Mesenchymal stem cell (in vitro differentiated cells and primary cell): Measurements from ENCODE around the gene MAP7D1.
A peak's percentile ranks its signal among the peaks of the same experiment; 100 is the strongest.

ENCODE experiments used
- DNase-seq: peaks from one replicate; pipeline ENCODE4 v3.0.0-alpha.2; 2013
- H2AFZ ChIP-seq: one replicate; pipeline ENCODE4 v1.6.1; 2013; ENCODE audit warnings: low read depth, mild to moderate bottlenecking, control low read depth, inconsistent platforms, low read length, moderate library complexity
- H2AK5ac ChIP-seq: 2 replicates; pipeline ENCODE4 v1.6.1; 2013; ENCODE audit warnings: low read length, moderate library complexity, mild to moderate bottlenecking, inconsistent platforms; ENCODE audit not compliant: severe bottlenecking
- H2BK120ac ChIP-seq: one replicate; pipeline ENCODE4 v1.6.1; 2013; ENCODE audit warnings: low read depth, mild to moderate bottlenecking, inconsistent platforms, low read length, moderate library complexity
- H2BK12ac ChIP-seq, 2 experiments: one replicate each; pipeline ENCODE4 v1.6.1; 2013; ENCODE audit warnings: inconsistent platforms in 2 of 2, low read length in 2 of 2, mild to moderate bottlenecking in 2 of 2, moderate library complexity in 2 of 2, control low read depth in 1 of 2
- H2BK15ac ChIP-seq: one replicate; pipeline ENCODE4 v1.6.1; 2013; ENCODE audit warnings: mild to moderate bottlenecking, low read depth, inconsistent platforms; ENCODE audit not compliant: poor library complexity, severe bottlenecking
- H2BK5ac ChIP-seq: 2 replicates; pipeline ENCODE4 v1.6.1; 2013; ENCODE audit warnings: low read depth, mild to moderate bottlenecking, low read length, control low read depth, inconsistent platforms; ENCODE audit not compliant: poor library complexity, severe bottlenecking
- H3K14ac ChIP-seq, 2 experiments: one replicate each; pipeline ENCODE4 v1.6.1; 2013; ENCODE audit warnings: inconsistent platforms in 2 of 2, low read length in 2 of 2, control low read depth in 1 of 2, mild to moderate bottlenecking in 1 of 2, moderate library complexity in 1 of 2
- H3K18ac ChIP-seq, 2 experiments: one replicate each; pipeline ENCODE4 v1.6.1; 2013; ENCODE audit warnings: inconsistent platforms in 2 of 2, low read length in 2 of 2, control low read depth in 1 of 2, low read depth in 1 of 2, mild to moderate bottlenecking in 1 of 2
- H3K23ac ChIP-seq, 2 experiments: one replicate each; pipeline ENCODE4 v1.6.1; 2013; ENCODE audit warnings: inconsistent platforms in 2 of 2, low read length in 2 of 2, mild to moderate bottlenecking in 2 of 2, moderate library complexity in 2 of 2, control low read depth in 1 of 2
- H3K27ac ChIP-seq: 2 replicates; pipeline ENCODE4 v1.5.1; 2013; ENCODE audit warnings: mild to moderate bottlenecking, moderate library complexity, low read length, control low read depth, inconsistent platforms; ENCODE audit not compliant: poor library complexity, severe bottlenecking
- H3K27me3 ChIP-seq, 2 experiments: 2 replicates each; pipeline versions ENCODE4 v1.6.1 to v1.7.0; 2013; ENCODE audit warnings: low read length in 2 of 2, mild to moderate bottlenecking in 2 of 2, moderate library complexity in 2 of 2, control low read depth in 1 of 2, inconsistent platforms in 1 of 2; ENCODE audit not compliant: control insufficient read depth in 1 of 2, insufficient read depth in 1 of 2
- H3K36me3 ChIP-seq, 2 experiments: 2 replicates each; pipeline versions ENCODE4 v1.6.1 to v1.7.0; 2013; ENCODE audit warnings: low read length in 2 of 2, control low read depth in 1 of 2, inconsistent platforms in 1 of 2, low read depth in 1 of 2, mild to moderate bottlenecking in 1 of 2; ENCODE audit not compliant: insufficient read depth in 2 of 2, control insufficient read depth in 1 of 2
- H3K4ac ChIP-seq, 2 experiments: one replicate each; pipeline ENCODE4 v1.6.1; 2013; ENCODE audit warnings: inconsistent platforms in 2 of 2, low read length in 2 of 2, mild to moderate bottlenecking in 2 of 2, moderate library complexity in 2 of 2, control low read depth in 1 of 2, low read depth in 1 of 2
- H3K4me1 ChIP-seq: 2 replicates; pipeline ENCODE4 v1.6.1; 2013; ENCODE audit warnings: low read depth, low read length, control low read depth; ENCODE audit not compliant: control insufficient read depth, insufficient read depth
- H3K4me2 ChIP-seq: 2 replicates; pipeline ENCODE4 v1.6.1; 2013; ENCODE audit warnings: low read length, mild to moderate bottlenecking, inconsistent platforms; ENCODE audit not compliant: poor library complexity, severe bottlenecking
- H3K4me3 ChIP-seq, 2 experiments: 2 replicates each; pipeline versions ENCODE4 v1.5.1 to v1.7.0; 2013; ENCODE audit warnings: low read length in 2 of 2, mild to moderate bottlenecking in 2 of 2, control low read depth in 1 of 2, low read depth in 1 of 2; ENCODE audit not compliant: insufficient read depth in 1 of 2
- H3K79me1 ChIP-seq: replicated peaks from 2 replicates; pipeline ENCODE4 v1.6.1; 2013; ENCODE audit warnings: mild to moderate bottlenecking, control low read depth, low read length, inconsistent platforms; ENCODE audit not compliant: poor library complexity, severe bottlenecking
- H3K9ac ChIP-seq: 2 replicates; pipeline ENCODE4 v1.7.0; 2013; ENCODE audit warnings: mild to moderate bottlenecking, low read length, moderate library complexity
- H3K9me3 ChIP-seq: 2 replicates; pipeline ENCODE4 v1.7.0; 2013; ENCODE audit warnings: mild to moderate bottlenecking, low read length; ENCODE audit not compliant: control insufficient read depth
- H4K8ac ChIP-seq: one replicate; pipeline ENCODE4 v1.6.1; 2013; ENCODE audit warnings: inconsistent platforms, mild to moderate bottlenecking, low read length, moderate library complexity
- H4K91ac ChIP-seq: one replicate; pipeline ENCODE4 v1.6.1; 2013; ENCODE audit warnings: mild to moderate bottlenecking, low read length, inconsistent platforms
- WGBS: methylation state at CpG from one replicate; pipeline ENCODE4 v1.1.7; 2013; ENCODE audit warnings: mixed read lengths; 5-methylcytosine and 5-hydroxymethylcytosine counted together

MAP7D1 gene

GRCh38 chr1:36176106-36176949 lies 20.4 kb downstream of the MAP7D1 start:
- H3K27me3 ChIP-seq: no peaks in the 10 kb centered on the region
- no peak overlapping the region for H3K14ac ChIP-seq
- H3K23ac ChIP-seq: no peak overlapping the region
- no peak overlapping the region for H2AK5ac ChIP-seq
- peaks cover 25% of the 10 kb centered on the region for H3K4me1 ChIP-seq
- H3K27ac ChIP-seq: no peak overlapping the region
- no peak overlapping the region for H3K4me2 ChIP-seq
- no peak overlapping the region for H3K4me3 ChIP-seq
- peak overlapping the region; percentile 74 for H2BK15ac ChIP-seq
- peak overlapping the region; percentile 72 for H3K9ac ChIP-seq
- no peak overlapping the region for H2AFZ ChIP-seq
- H2BK12ac ChIP-seq: no peak overlapping the region
- H3K36me3 ChIP-seq: peaks cover 94 to 96% of the 10 kb centered on the region in 2 experiments
- no peaks in the 10 kb centered on the region for H3K9me3 ChIP-seq
- no peak overlapping the region for H3K18ac ChIP-seq
- H4K8ac ChIP-seq: peak overlapping the region; percentile 5
- no peak overlapping the region for H2BK120ac ChIP-seq
- H3K4ac ChIP-seq: no peak overlapping the region
- no peak overlapping the region for H2BK5ac ChIP-seq
- H4K91ac ChIP-seq: no peak overlapping the region
- no peak for DNase-seq
- 80% methylated on average over 65 of the region's 76 CpGs for WGBS
- H3K79me1 ChIP-seq: peaks cover 23% of the 10 kb centered on the region

- WGBS: 80% methylated on average over 28 of the region's 33 CpGs
- peaks cover 90 to 96% of the 10 kb centered on the region in 2 experiments for H3K36me3 ChIP-seq
- H3K9ac ChIP-seq: no peak overlapping the region
- H3K18ac ChIP-seq: no peak overlapping the region
- H3K9me3 ChIP-seq: no peaks in the 10 kb centered on the region
- no peak overlapping the region for H2BK12ac ChIP-seq
- H2AK5ac ChIP-seq: no peak overlapping the region
- H3K4me3 ChIP-seq: no peak overlapping the region
- H3K27me3 ChIP-seq: no peaks in the 10 kb centered on the region
- no peak overlapping the region for H3K4me2 ChIP-seq
- H3K4me1 ChIP-seq: peaks cover 18% of the 10 kb centered on the region
- H3K4ac ChIP-seq: no peak overlapping the region
- H2AFZ ChIP-seq: no peak overlapping the region
- no peak overlapping the region for H2BK5ac ChIP-seq
- peaks cover 23% of the 10 kb centered on the region for H3K79me1 ChIP-seq
- no peak overlapping the region for H4K8ac ChIP-seq
- no peak overlapping the region for H3K27ac ChIP-seq
- no peak overlapping the region for H4K91ac ChIP-seq
- no peak for DNase-seq
- H3K14ac ChIP-seq: no peak overlapping the region
- no peak overlapping the region for H2BK15ac ChIP-seq
- H3K23ac ChIP-seq: no peak overlapping the region
- no peak overlapping the region for H2BK120ac ChIP-seq
Observed at GRCh38 chr1:36177589-36178431, 21.9 kb downstream of the MAP7D1 start.

- H3K4me3 ChIP-seq: no peak overlapping the region
- no peak overlapping the region for H3K18ac ChIP-seq
- WGBS: 78% methylated on average over 62 of the region's 62 CpGs
- H3K36me3 ChIP-seq: peaks cover 87 to 92% of the 10 kb centered on the region in 2 experiments
- no peak overlapping the region for H4K91ac ChIP-seq
- no peak overlapping the region for H2BK15ac ChIP-seq
- no peak overlapping the region for H2AFZ ChIP-seq
- DNase-seq: no peak
- no peak overlapping the region for H3K27ac ChIP-seq
- H3K4ac ChIP-seq: no peak overlapping the region
- peaks cover 22% of the 10 kb centered on the region for H3K79me1 ChIP-seq
- H3K23ac ChIP-seq: no peak overlapping the region
- no peak overlapping the region for H2AK5ac ChIP-seq
- no peaks in the 10 kb centered on the region for H3K9me3 ChIP-seq
- H2BK5ac ChIP-seq: no peak overlapping the region
- no peak overlapping the region for H2BK12ac ChIP-seq
- peaks cover 14% of the 10 kb centered on the region for H3K4me1 ChIP-seq
- H3K27me3 ChIP-seq: no peaks in the 10 kb centered on the region
- no peak overlapping the region for H4K8ac ChIP-seq
- no peak overlapping the region for H3K9ac ChIP-seq
- no peak overlapping the region for H3K4me2 ChIP-seq
- no peak overlapping the region for H2BK120ac ChIP-seq
- H3K14ac ChIP-seq: no peak overlapping the region
Observed at GRCh38 chr1:36178471-36179219, 22.7 kb downstream of the MAP7D1 start.
